Raji (cell line): Measurements from ENCODE around the gene CCDC106.

Experiments
- POLR2A ChIP-seq: IDR thresholded peaks from 2 replicates; pipeline ENCODE4 v1.6.1; 2011; ENCODE audit warnings: low read depth, low read length, control low read depth; ENCODE audit not compliant: insufficient read depth

CCDC106 gene

DNA sequence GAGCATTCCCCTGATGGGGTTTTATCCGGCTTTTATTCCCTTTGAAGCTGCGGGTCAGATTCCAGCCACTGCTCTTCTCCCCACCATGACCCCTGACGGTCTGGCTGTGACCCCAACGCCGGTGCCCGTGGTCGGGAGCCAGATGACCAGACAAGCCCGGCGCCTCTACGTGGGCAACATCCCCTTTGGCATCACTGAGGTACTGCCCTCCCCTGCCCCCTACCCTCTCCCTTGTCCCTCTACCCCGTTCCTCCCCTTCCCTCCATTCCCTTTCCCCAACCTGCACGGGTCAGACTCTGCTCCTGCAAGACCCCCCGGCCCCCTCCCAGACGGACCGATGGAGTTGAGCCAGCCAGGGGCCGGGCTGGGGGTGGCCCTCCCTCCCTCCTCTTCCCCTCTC lies 13.0 kb downstream of the CCDC106 start:
- TF ChIP-seq POLR2A = no peak

DNA sequence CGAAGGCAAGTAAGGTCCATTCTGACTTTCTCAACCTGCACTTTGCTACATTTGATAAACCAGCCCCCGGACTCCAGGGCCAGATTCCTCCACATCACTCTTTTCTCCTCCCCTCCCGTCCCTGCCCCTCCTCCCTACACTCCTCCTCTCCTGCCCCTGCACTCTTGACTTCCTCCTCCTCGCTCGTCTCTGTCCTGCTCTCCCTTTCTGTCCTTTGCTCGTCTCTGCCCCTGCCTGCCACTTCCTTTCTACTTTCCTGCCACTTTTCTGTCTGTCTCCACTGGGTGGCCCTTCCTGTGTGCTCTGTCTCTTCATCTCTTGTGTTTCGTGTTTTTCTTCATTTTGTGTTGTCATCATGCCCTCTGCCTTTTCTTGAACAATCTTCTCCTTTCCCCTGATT lies 13.8 kb downstream of the CCDC106 start:
- no peak for TF ChIP-seq POLR2A

DNA sequence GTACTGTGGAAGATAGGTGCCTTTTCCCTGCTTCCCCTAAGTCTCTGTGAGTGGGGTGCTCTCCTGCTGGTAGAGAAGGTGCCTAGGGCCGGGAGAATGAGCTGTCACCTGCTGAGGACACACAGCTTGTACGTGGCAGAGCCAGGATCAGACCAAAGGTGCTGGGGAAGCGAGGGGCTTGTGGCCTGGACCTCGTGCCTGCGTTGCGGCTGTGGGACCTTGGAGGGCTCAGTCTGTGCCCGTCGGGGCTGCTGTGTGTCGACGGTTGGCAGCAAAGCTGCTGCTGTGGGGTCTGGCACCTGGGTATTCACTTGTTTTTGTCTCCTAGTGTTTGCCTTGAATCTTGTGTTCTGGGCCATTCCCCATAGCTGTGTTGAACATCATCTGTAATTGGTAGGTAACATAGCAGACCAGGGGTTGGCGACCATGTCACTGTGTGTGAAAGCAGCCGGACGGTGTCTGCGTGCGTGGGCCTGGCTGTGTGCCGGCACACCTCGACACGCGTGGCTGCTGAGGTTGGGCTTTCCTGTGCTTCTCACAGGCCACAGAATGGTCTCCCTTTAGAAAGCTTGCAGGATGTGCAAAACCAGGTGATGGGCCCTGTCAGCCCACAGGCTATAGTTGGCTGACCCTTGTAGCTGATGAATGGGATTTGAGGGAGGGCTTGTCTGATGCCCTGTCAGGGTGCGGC lies 16.0 kb downstream of the CCDC106 start:
- no peak for TF ChIP-seq POLR2A

DNA sequence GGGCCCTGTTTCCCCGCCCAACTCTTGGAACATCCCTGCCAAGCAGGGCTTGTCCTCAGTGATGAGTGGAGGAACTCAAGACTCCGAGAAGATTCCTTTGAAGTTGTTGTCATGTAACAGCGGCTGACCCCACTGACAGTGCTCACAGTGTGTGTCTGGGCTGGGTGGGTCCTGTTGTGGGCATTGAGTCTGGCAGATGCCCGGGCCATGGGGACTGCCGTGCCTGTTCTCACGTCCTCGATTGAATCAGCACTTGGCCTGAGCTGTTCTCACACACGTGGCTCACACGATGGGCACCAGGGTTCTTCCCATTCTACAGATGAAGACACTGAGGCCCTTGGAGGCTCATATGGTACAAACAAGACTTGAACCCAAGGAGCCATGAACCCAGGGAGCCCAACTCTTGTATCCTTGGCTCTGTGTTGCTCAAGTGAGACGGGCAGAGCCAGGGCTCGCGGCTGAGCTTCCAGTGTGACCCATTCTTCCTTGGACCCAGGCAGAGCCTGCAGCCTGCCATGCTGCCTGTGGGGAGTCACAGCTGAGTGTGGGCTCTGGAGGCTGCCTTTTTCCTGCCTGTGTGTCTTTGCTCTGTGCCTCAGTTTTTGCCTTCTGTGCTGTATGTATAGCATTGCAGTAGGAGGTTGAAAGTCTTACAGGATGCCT lies 18.5 kb downstream of the CCDC106 start:
- TF ChIP-seq POLR2A = no peak

DNA sequence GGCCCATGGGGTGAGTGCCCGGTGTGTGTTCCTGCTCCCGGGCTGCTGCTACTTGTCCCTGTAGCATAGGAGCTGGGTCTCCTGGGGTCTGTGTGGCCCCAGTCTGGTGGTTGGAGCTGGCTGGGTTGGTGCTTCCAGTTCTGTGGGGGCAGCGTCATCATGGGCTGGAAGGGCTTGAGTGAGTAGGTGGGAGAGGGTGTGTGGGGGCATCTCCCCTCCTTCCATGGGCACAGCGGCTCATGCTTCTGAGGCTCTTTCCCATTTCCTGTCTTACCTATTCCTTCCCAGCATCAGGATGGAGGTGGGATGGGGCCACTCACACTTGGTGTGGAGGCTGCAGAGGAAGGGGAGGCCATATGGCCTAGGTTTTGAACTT lies 19.0 kb downstream of the CCDC106 start:
- no peak for TF ChIP-seq POLR2A

DNA sequence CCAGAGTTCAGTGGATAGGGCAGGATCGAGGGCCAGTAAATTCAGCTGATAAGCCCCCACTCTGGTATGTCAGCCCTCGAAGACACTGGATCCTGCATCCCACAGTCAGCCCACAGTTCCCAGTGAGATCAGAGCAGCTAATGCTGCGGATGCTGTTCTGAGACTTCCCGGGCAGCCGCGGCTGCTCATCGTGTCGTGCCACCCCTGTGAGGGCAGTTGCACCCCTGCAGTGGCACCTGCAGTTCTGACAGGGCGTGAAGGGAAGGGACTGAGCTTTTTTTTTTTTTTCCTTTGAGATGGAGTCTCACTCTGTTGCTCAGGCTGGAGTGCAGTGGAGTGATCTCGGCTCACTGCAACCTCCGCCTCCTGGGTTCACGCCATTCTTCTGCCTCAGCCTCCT lies 19.5 kb downstream of the CCDC106 start:
- TF ChIP-seq POLR2A = no peak

DNA sequence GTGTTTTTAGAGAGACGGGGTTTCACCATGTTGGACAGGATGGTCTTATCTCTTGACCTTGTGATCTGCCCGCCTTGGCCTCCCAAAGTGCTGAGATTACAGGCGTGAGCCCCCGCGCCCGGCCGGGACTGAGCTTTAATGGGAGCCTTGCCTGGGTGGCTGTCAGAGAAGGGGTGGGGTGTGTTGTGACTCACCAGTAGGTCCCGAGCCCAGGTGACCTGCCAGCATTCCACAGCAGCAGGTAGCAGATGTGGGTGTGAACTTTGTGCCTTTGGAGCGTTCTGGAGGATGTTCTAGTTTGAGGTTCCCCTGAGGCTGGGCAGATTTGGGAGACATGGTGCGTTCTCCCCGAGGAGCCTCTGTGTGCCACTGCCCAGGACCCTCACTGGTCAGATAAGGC lies 19.9 kb downstream of the CCDC106 start:
- TF ChIP-seq POLR2A = no peak

DNA sequence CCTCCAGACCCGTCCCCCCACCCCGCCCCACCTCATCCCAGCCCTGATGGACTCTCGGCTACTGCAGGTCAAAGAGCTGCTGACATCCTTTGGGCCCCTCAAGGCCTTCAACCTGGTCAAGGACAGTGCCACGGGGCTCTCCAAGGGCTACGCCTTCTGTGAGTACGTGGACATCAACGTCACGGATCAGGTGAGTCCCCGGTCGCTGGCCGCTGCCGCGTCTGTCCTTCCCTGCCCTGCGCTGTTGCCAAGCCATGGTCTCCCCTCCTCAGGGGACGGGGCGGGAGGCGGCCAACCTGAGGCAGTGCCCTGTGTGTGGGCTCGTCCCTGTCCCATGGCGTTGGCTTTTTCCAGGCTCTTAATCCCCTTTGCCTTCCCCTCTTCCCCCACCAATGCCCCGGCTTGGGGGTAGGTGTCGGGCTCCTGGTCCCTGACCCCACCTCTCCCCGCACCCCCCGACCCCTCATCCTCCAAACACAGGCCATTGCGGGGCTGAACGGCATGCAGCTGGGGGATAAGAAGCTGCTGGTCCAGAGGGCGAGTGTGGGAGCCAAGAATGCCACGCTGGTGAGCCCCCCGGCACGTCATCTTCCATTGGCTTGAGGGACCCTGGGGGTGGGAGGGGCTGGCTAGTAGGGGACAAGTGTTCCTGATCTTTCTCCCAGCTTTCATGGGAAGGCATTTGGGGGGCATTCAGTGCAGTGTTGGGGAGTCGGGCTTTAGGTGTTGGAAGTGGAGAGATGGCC lies 20.8 kb downstream of the CCDC106 start:
- no peak for TF ChIP-seq POLR2A

DNA sequence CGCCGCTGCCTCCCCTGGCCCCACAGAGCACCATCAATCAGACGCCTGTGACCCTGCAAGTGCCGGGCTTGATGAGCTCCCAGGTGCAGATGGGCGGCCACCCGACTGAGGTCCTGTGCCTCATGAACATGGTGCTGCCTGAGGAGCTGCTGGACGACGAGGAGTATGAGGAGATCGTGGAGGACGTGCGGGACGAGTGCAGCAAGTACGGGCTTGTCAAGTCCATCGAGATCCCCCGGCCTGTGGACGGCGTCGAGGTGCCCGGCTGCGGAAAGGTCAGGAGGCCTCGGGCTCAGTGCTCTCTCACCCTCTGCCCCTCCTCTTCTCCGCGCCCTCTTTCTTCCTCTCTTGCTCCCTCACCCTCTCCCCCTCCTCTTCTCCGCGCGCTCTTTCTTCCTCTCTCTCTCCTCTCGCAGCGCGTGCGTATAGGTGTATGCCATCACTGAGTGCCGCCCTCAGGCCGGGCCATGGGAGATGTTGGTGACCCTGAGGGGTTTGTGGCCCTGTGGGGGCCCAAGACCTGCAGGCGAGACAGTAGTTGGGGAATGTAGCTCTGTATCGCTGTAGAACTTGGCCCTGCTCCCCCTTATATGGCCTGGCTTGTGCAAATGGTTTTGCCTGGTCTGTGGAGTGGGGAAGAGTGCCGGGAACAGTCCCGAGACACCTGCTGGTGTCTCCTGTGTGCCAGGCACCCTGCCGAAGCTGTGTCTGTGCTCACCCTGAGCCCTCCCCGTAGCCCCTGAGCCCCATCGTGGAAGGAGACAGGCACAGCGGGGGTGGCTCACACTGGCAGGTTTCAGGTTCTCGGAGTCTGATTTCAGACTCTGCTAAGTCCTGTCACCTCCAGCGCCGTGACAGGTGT lies 21.6 kb downstream of the CCDC106 start:
- no peak for TF ChIP-seq POLR2A

DNA sequence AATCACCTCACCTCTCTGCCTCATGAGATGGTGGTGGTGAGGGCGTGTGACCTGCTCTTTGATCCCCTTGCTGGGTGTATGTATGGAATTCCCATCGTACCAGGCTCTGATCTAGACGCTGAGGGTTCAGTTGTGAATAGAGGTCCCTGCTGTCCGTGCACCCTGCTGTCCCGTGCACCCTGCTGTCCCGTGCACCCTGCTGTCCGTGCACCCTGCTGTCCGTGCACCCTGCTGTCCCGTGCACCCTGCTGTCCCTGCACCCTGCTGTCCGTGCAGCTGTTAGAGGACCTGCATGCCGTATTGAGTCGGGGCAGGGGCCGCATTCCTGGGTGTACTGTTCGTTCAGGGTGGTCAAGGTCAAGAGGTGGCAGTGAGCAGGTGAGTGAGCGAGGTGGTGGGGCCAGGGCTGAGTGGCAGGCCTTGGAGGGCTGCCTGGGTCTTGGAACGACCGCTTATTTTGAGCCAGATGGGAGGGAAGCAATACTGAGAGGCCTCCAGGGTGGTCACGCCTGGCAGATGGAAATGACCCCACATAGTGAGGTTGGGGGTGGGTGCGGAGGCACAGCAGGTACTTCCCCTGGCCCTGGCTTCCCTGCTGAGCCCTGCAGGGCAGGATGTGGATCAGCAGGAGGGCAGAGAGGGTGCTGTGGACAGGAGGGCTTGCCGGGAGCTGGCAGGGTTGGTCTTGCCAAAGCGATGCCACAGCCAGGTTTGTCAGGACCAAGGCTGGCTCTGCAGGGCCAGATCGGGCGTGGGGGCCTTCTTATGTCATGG lies 22.5 kb downstream of the CCDC106 start:
- no peak for TF ChIP-seq POLR2A

DNA sequence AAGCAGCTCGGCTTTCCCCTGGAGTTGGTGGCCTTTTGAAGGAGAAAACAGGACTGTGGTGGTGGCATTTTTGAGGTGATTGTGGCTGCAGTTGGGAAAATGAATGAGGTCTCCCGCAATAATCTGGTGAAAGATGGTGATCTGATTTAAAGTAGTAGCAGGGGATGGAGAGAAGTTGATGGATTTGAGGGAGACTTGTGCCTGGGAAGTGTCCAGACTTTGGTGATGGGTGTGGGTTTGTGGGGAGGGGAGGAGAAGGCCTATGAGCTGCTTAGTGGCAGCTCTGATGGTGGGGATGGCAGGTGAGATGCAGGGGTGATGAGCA lies 23.0 kb downstream of the CCDC106 start:
- TF ChIP-seq POLR2A = no peak

DNA sequence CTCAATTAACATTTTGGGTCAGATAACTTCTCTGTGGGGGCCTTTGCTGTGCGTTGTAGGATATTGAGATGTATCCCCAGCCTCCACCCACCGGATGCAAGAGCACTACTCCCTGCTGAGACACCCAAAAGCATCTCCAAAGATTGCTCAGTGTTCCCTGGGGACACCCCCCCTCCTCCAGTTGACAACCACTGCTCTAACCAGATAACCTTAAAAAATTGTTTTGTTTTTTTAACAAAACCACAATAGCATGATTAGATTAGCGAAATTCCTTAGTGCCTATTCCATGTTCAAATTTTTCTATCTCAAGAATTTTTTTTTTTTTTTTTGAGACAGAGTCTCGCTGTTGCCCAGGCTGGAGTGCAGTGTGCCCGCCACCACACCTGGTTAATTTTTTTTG lies 24.4 kb downstream of the CCDC106 start:
- TF ChIP-seq POLR2A = no peak

DNA sequence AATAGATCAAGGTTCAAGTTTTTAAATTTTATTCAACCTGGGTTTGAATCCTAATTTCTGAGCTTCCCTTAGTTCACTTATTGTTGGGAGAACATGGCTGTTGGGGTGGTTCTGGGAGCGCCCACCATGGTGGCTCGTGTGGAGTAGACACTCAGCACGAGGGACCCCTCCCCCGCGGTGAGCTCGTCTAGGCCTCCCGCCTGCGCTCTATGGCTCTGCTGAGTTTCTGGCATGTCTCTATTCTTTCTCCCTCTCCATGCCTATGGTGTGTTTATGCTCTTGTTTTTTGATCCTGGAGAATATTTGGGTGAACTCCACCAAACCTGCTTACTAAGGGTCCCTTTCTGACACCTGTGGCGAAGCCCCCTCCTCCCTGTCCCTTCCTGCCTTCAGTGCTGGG lies 25.5 kb downstream of the CCDC106 start:
- TF ChIP-seq POLR2A = no peak

DNA sequence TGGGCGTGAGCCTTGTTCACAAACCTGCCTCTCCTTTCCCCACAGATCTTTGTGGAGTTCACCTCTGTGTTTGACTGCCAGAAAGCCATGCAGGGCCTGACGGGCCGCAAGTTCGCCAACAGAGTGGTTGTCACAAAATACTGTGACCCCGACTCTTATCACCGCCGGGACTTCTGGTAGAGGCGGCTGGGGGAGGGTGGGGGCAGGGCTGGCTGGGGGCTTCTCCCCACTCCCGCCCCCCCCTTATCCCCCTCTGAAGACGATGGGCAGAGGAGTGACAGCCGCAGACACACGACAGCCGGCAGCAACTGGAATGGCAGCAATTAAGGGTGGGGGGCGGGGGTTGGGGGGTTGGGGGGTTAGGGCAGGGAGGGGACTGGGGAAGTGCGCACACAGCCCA lies 25.9 kb downstream of the CCDC106 start:
- no peak for TF ChIP-seq POLR2A

DNA sequence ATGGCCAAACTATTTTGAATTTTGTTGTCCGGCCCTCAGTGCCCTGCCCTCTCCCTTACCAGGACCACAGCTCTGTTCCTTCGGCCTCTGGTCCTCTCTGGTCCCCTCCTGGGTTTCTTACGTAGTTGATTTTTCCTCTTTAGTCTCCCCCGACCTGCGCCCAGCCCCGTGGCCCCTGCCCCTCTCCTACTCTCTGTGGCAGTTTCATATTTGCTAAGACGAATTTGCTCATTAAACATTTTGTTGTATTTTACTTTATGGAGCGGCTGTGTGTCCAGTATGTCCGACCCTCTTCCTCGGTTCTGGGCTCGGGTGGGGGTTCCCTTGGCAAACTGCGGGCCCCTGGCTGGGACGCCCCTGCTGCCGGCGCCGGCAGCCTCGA lies 26.4 kb downstream of the CCDC106 start:
- no peak for TF ChIP-seq POLR2A
